Upper lobe of left lung (tissue), 6 donors: ENCODE data around the gene COQ5. TPM values are rescaled to one million over a fixed set of nuclear protein-coding genes. Genes with fewer than 3 reads are reported as not detected.
A peak's percentile ranks its signal among the peaks of the same experiment; 100 is the strongest.

Source experiments
- ATAC-seq, 2 donors: fragments of 200-7000 bp; cut with Tn5 transposase; one replicate each; pipeline ENCODE4 v1.9.1; 2022; ENCODE audit warnings: mild to moderate bottlenecking in 2 of 2, moderate library complexity in 2 of 2; ENCODE audit not compliant: low FRiP score in 2 of 2
- DNase-seq, 2 donors: peaks; one replicate each; pipeline ENCODE4 v3.0.0-alpha.2; 2019 to 2020
- H3K27ac ChIP-seq, 4 donors: fragments of 200-600 bp; sonication (generic); one replicate each; pipeline ENCODE4 v1.5.1; 2016 to 2019
- H3K27me3 ChIP-seq, 4 donors: fragments of 200-600 bp; sonication (generic); one replicate each; pipeline ENCODE4 v1.5.1; 2017 to 2019
- H3K36me3 ChIP-seq, 4 donors: fragments of 200-600 bp; sonication (generic); one replicate each; pipeline ENCODE4 v1.5.1; 2016 to 2019
- H3K4me1 ChIP-seq, 4 donors: fragments of 200-600 bp; sonication (generic); one replicate each; pipeline ENCODE4 v1.5.1; 2018 to 2019
- H3K4me3 ChIP-seq, 4 donors: fragments of 200-600 bp; sonication (generic); one replicate each; pipeline ENCODE4 v1.5.1; 2017 to 2019; ENCODE audit warnings: mild to moderate bottlenecking in 2 of 4, moderate library complexity in 1 of 4
- H3K9me3 ChIP-seq, 4 donors: fragments of 200-600 bp; sonication (generic); one replicate each; pipeline ENCODE4 v1.5.1; 2018 to 2019
- CTCF ChIP-seq, 6 experiments: fragments of 450-650 bp in 4 of 6; fragments of 200-600 bp in 2 of 6; sonication (generic) in 2 of 6; IDR thresholded peaks; one replicate each; pipeline ENCODE4 v1.5.1; 2016 to 2019; ENCODE audit warnings: antibody characterized with exemption in 6 of 6
- EP300 ChIP-seq, 4 donors: sonication (generic); formaldehyde crosslinking; IDR thresholded peaks; one replicate each; pipeline ENCODE4 v1.5.1; 2017; ENCODE audit warnings: antibody characterized with exemption in 4 of 4, control low read depth in 2 of 4
- POLR2A ChIP-seq, 4 donors: fragments of 450-650 bp; IDR thresholded peaks; one replicate each; pipeline ENCODE4 v1.5.1; 2016 to 2017; ENCODE audit warnings: antibody characterized with exemption in 4 of 4, mild to moderate bottlenecking in 2 of 4
- POLR2AphosphoS5 ChIP-seq, 2 donors: sonication (generic); formaldehyde crosslinking; IDR thresholded peaks; one replicate each; pipeline ENCODE4 v1.5.1; 2017; ENCODE audit warnings: antibody characterized with exemption in 2 of 2
- WGBS, 2 donors: methylation state at CpG; one replicate each; pipeline ENCODE4 v1.1.5; 2017 to 2018; 5-methylcytosine and 5-hydroxymethylcytosine counted together
- total RNA-seq, 6 donors: library from RNA; depleted of rRNA in 4 of 6; stranded (reverse); fragments of >200 nt in 4 of 6; gene quantifications; one replicate each; pipeline versions ENCODE4 v1.1.0 to v1.2.1, GENCODE V29; 2016 to 2021
- donor health status: DM: no; HTN: no; CAD: no; lungs with moderate emphysema.
- donor health status: DM: no; HTN: yes; CAD: no; lungs with severe emphysema.

Gene COQ5, protein sequence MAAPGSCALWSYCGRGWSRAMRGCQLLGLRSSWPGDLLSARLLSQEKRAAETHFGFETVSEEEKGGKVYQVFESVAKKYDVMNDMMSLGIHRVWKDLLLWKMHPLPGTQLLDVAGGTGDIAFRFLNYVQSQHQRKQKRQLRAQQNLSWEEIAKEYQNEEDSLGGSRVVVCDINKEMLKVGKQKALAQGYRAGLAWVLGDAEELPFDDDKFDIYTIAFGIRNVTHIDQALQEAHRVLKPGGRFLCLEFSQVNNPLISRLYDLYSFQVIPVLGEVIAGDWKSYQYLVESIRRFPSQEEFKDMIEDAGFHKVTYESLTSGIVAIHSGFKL
- total RNA-seq, result 10 to 100 TPM in 5 of 6 donors, 1 to 10 TPM in 1; 7.5 to 26.0 (median 16.3) TPM

GRCh38 chr12:120528861-120529525 is at the start of gene COQ5:
Gene COQ5 (minus strand): TSS chr12:120529158. CDS start chr12:120529141, 17 bp downstream.
- H3K9me3 ChIP-seq, result no peaks in the 10 kb centered on the region
- no peaks in the 10 kb centered on the region for H3K27me3 ChIP-seq
- 0 to 1% methylated on average over 18 to 38 of the region's 38 CpGs for WGBS, 2 donors
- peak within 1 kb of the TSS; percentile 89 to 97 (median 90) for H3K27ac ChIP-seq
- DNase-seq, result peak; percentile 93 to 96
- no peaks in the 10 kb centered on the region for H3K36me3 ChIP-seq
- peak; percentile 97 to 98 for ATAC-seq
- peak in 3 of 4 donors; percentile 41 to 70 (median 70) for TF ChIP-seq POLR2A (IDR thresholded peaks at IDR 0.05)
- TF ChIP-seq CTCF (IDR thresholded peaks at IDR 0.05), result peak in 1 of 6 experiments; percentile 8
- peak in 1 of 4 donors; percentile 46 for TF ChIP-seq EP300 (IDR thresholded peaks at IDR 0.05)
- TF ChIP-seq POLR2AphosphoS5 (IDR thresholded peaks at IDR 0.05), result peak; percentile 84 to 88
- H3K4me3 ChIP-seq, result peak within 1 kb of the TSS; percentile 51 to 92 (median 66)
- peaks cover 0 to 19% (median 8%) of the 10 kb centered on the region in 4 donors for H3K4me1 ChIP-seq

GRCh38 chr12:120574106-120574505 is 45.1 kb upstream of the COQ5 start:
- no peak for ATAC-seq
- H3K9me3 ChIP-seq, result no peaks in the 10 kb centered on the region
- H3K4me1 ChIP-seq, result peaks cover 0 to 3% (median 0%) of the 10 kb centered on the region in 4 donors
- H3K4me3 ChIP-seq, result no peak overlapping the region
- H3K27me3 ChIP-seq, result no peaks in the 10 kb centered on the region
- DNase-seq, result no peak
- TF ChIP-seq POLR2A (IDR thresholded peaks at IDR 0.05), result no peak
- no peak for TF ChIP-seq CTCF (IDR thresholded peaks at IDR 0.05)
- no peak for TF ChIP-seq POLR2AphosphoS5 (IDR thresholded peaks at IDR 0.05)
- TF ChIP-seq EP300 (IDR thresholded peaks at IDR 0.05), result no peak
- 90 to 93% methylated on average over 2 of the region's 2 CpGs for WGBS, 2 donors
- H3K36me3 ChIP-seq, result peaks cover 52 to 100% (median 97%) of the 10 kb centered on the region in 4 donors
- H3K27ac ChIP-seq, result no peak overlapping the region

GRCh38 chr12:120573560-120573959 is 44.6 kb upstream of the COQ5 start:
- H3K27me3 ChIP-seq, result no peaks in the 10 kb centered on the region
- H3K9me3 ChIP-seq, result no peaks in the 10 kb centered on the region
- H3K36me3 ChIP-seq, result peaks cover 57 to 100% (median 97%) of the 10 kb centered on the region in 4 donors
- no peak overlapping the region for H3K4me3 ChIP-seq
- TF ChIP-seq POLR2AphosphoS5 (IDR thresholded peaks at IDR 0.05) (no peak), CTCF (IDR thresholded peaks at IDR 0.05) (no peak)
- H3K27ac ChIP-seq, result no peak overlapping the region
- WGBS, 2 donors, result 59 to 61% methylated on average over 6 of the region's 6 CpGs
- no peak for ATAC-seq
- no peak for DNase-seq
- H3K4me1 ChIP-seq, result peaks cover 0 to 3% (median 0%) of the 10 kb centered on the region in 4 donors

- TF ChIP-seq CTCF (IDR thresholded peaks at IDR 0.05) (no peak), POLR2A (IDR thresholded peaks at IDR 0.05) (no peak), EP300 (IDR thresholded peaks at IDR 0.05) (no peak), POLR2AphosphoS5 (IDR thresholded peaks at IDR 0.05) (no peak)
- peaks cover 64 to 100% (median 96%) of the 10 kb centered on the region in 4 donors for H3K36me3 ChIP-seq
- no peaks in the 10 kb centered on the region for H3K9me3 ChIP-seq
- no peak overlapping the region for H3K27ac ChIP-seq
- peaks cover 0 to 3% (median 0%) of the 10 kb centered on the region in 4 donors for H3K4me1 ChIP-seq
- ATAC-seq (no peak), DNase-seq (no peak)
- WGBS, 2 donors, result 76 to 85% methylated on average over 5 of the region's 5 CpGs
- H3K27me3 ChIP-seq, result no peaks in the 10 kb centered on the region
- no peak overlapping the region for H3K4me3 ChIP-seq
Measured at GRCh38 chr12:120571299-120571698, 42.3 kb upstream of the COQ5 start.
